WTC11 (cell line): ENCODE results near the gene NPHS1. TPM values are rescaled to one million over a fixed set of nuclear protein-coding genes. Genes with fewer than 3 reads are reported as not detected.

Source experiments
- ATAC-seq: fragments of 200-7000 bp; cut with Tn5 transposase; 2 replicates; pipeline ENCODE4 v1.10.0; 2021; ENCODE audit warnings: mild to moderate bottlenecking, moderate library complexity
- CTCF ChIA-PET: fragments of 300-600 bp; sonication (Branson Sonifier 250); formaldehyde crosslinking; loops from one replicate; lab custom pipeline; 2021; ENCODE audit warnings: antibody characterized with exemption; lab: Charles Lee
- POLR2A ChIA-PET: fragments of 350-600 bp; sonication (Branson Sonifier 250); formaldehyde crosslinking; loops from one replicate; lab custom pipeline; 2021; ENCODE audit warnings: antibody characterized with exemption; lab: Charles Lee
- DNase-seq: peaks from one replicate; pipeline ENCODE4 v3.0.0; 2021; ENCODE audit warnings: low spot score
- H3K27ac Mint-ChIP-seq: 2 replicates; pipeline ENCODE4 v1.8.0; 2021; ENCODE audit warnings: mixed read lengths
- H3K27me3 Mint-ChIP-seq: 2 replicates; pipeline ENCODE4 v1.8.0; 2021; ENCODE audit warnings: low read depth, mild to moderate bottlenecking, moderate library complexity, mixed read lengths
- H3K36me3 Mint-ChIP-seq: 2 replicates; pipeline ENCODE4 v1.8.0; 2021; ENCODE audit warnings: mixed read lengths
- H3K4me1 Mint-ChIP-seq: 2 replicates; pipeline ENCODE4 v1.8.0; 2022; ENCODE audit warnings: mixed read lengths
- H3K4me3 Mint-ChIP-seq: 2 replicates; pipeline ENCODE4 v1.8.0; 2021; ENCODE audit warnings: mild to moderate bottlenecking, moderate library complexity, mixed read lengths
- H3K9me3 Mint-ChIP-seq: 2 replicates; pipeline ENCODE4 v1.8.0; 2021; ENCODE audit warnings: mixed read lengths
- ARID4B ChIP-seq: sonication (generic); formaldehyde crosslinking; IDR thresholded peaks from 2 replicates; pipeline ENCODE4 v1.8.0; 2023; ENCODE audit warnings: missing genetic modification reagents, mild to moderate bottlenecking, borderline replicate concordance
- ATF6 ChIP-seq: sonication (generic); formaldehyde crosslinking; IDR thresholded peaks from 2 replicates; pipeline ENCODE4 v1.8.1; 2023; ENCODE audit warnings: mild to moderate bottlenecking, missing genetic modification reagents
- CTCF ChIP-seq: fragments of 200-600 bp; IDR thresholded peaks from 2 replicates; pipeline ENCODE4 v1.8.0; 2022; ENCODE audit warnings: antibody characterized with exemption
- E2F1 ChIP-seq: sonication (generic); formaldehyde crosslinking; IDR thresholded peaks from 2 replicates; pipeline ENCODE4 v1.8.0; 2022; ENCODE audit warnings: mild to moderate bottlenecking, missing genetic modification reagents
- ERG ChIP-seq: fragments of 250-450 bp; sonication (Bioruptor Pico); IDR thresholded peaks from 2 replicates; pipeline ENCODE4 v1.8.0; 2021; ENCODE audit warnings: mild to moderate bottlenecking
- FOXJ3 ChIP-seq: sonication (generic); formaldehyde crosslinking; IDR thresholded peaks from 2 replicates; pipeline ENCODE4 v1.9.0; 2021; ENCODE audit warnings: missing genetic modification reagents, mild to moderate bottlenecking, borderline replicate concordance
- GRHL2 ChIP-seq: fragments of 250-450 bp; sonication (Bioruptor Pico); IDR thresholded peaks from 2 replicates; pipeline ENCODE4 v1.8.0; 2022; ENCODE audit warnings: mild to moderate bottlenecking, moderate library complexity; ENCODE audit not compliant: insufficient replicate concordance, severe bottlenecking
- JUN ChIP-seq: sonication (generic); formaldehyde crosslinking; IDR thresholded peaks from 2 replicates; pipeline ENCODE4 v1.8.0; 2023; ENCODE audit warnings: mild to moderate bottlenecking, missing genetic modification reagents
- RELA ChIP-seq: sonication (generic); formaldehyde crosslinking; IDR thresholded peaks from 2 replicates; pipeline ENCODE4 v1.8.1; 2022; ENCODE audit warnings: missing genetic modification reagents, mild to moderate bottlenecking, borderline replicate concordance
- ZNF121 ChIP-seq: sonication (generic); formaldehyde crosslinking; IDR thresholded peaks from 2 replicates; pipeline ENCODE4 v1.8.0; 2023; ENCODE audit warnings: missing genetic modification reagents
- ZNF219 ChIP-seq: sonication (generic); formaldehyde crosslinking; IDR thresholded peaks from 2 replicates; pipeline ENCODE4 v1.8.0; 2023; ENCODE audit warnings: missing genetic modification reagents, mild to moderate bottlenecking, borderline replicate concordance
- ZNF396 ChIP-seq: fragments of 250-450 bp; sonication (Bioruptor Pico); IDR thresholded peaks from 2 replicates; pipeline ENCODE4 v1.8.0; 2021; ENCODE audit warnings: mild to moderate bottlenecking, moderate library complexity, borderline replicate concordance
- ZNF416 ChIP-seq: fragments of 250-450 bp; sonication (Bioruptor Pico); IDR thresholded peaks from 2 replicates; pipeline ENCODE4 v1.9.0; 2021; ENCODE audit warnings: mild to moderate bottlenecking, inconsistent platforms
- ZNF425 ChIP-seq: fragments of 250-450 bp; sonication (Bioruptor Pico); conservative IDR thresholded peaks from 2 replicates; pipeline ENCODE4 v1.9.0; 2021; ENCODE audit warnings: mild to moderate bottlenecking
- ZNF512 ChIP-seq: sonication (generic); formaldehyde crosslinking; IDR thresholded peaks from 2 replicates; pipeline ENCODE4 v1.8.1; 2022; ENCODE audit warnings: missing genetic modification reagents, borderline replicate concordance
- ZNF671 ChIP-seq: fragments of 250-450 bp; sonication (Bioruptor Pico); IDR thresholded peaks from 2 replicates; pipeline ENCODE4 v1.8.0; 2021; ENCODE audit warnings: mild to moderate bottlenecking
- total RNA-seq: library from RNA; stranded (reverse); gene quantifications from 3 replicates; pipeline ENCODE4 v1.2.3, GENCODE V29; 2021

Gene NPHS1
- total RNA-seq, 1 experiment from 2014 or later = 0.61 TPM

GRCh38 chr19:35783469-35784434, 68.6 kb downstream of the NPHS1 start (continued):
- TF ChIP-seq CTCF (no peak), ZNF121 (CRISPR knock-in tag) (no peak), FOXJ3 (no peak), ZNF396 (CRISPR knock-in tag) (no peak), ZNF425 (CRISPR knock-in tag) (no peak), RELA (CRISPR knock-in tag) (no peak), JUN (CRISPR knock-in tag) (no peak), ZNF219 (CRISPR knock-in tag) (no peak), ATF6 (CRISPR knock-in tag) (no peak), ZNF512 (no peak), ARID4B (CRISPR knock-in tag) (no peak)

GRCh38 chr19:35782589-35782988, 69.7 kb downstream of the NPHS1 start:
- Mint-ChIP-seq H3K4me1 (peaks cover 34% of the 10 kb centered on the region), H3K4me3 (no peak overlapping the region), H3K27me3 (peaks cover 5% of the 10 kb centered on the region), H3K9me3 (no peaks in the 10 kb centered on the region), H3K36me3 (no peaks in the 10 kb centered on the region), H3K27ac (no peak overlapping the region; the same call in 1 of the 2 replicates)
- ATAC-seq (no peak), DNase-seq (no peak)
- CTCF ChIA-PET = no interaction called here
- POLR2A ChIA-PET = no interaction called here
- no peak for TF ChIP-seq E2F1
- no peak for TF ChIP-seq ZNF416
- TF ChIP-seq ZNF671 = no peak
- no peak for TF ChIP-seq ERG (CRISPR knock-in tag)
- TF ChIP-seq GRHL2 = no peak
- no peak for TF ChIP-seq ZNF512
